Type B pancreatic cell (in vitro differentiated cells): ENCODE measurements around the gene FFAR2. TPM values are rescaled to one million over a fixed set of nuclear protein-coding genes. Genes with fewer than 3 reads are reported as not detected.

Source experiments
- DNase-seq: peaks from one replicate; pipeline ENCODE4 v3.0.0; 2021; ENCODE audit warnings: mixed read lengths; ENCODE audit not compliant: unreplicated experiment; ENCODE audit errors: extremely low spot score
- H3K27ac Mint-ChIP-seq: 2 replicates; pipeline ENCODE4 v1.8.0; 2021; ENCODE audit warnings: mild to moderate bottlenecking, mixed read lengths
- H3K27me3 Mint-ChIP-seq: 2 replicates; pipeline ENCODE4 v1.8.0; 2021; ENCODE audit warnings: mixed read lengths
- H3K36me3 Mint-ChIP-seq: 2 replicates; pipeline ENCODE4 v1.8.0; 2021; ENCODE audit warnings: mixed read lengths
- H3K4me1 Mint-ChIP-seq: one replicate; pipeline ENCODE4 v1.8.0; 2021; ENCODE audit warnings: mixed read lengths; ENCODE audit not compliant: unreplicated experiment
- H3K4me3 Mint-ChIP-seq: 2 replicates; pipeline ENCODE4 v1.8.0; 2021; ENCODE audit warnings: mild to moderate bottlenecking, mixed read lengths
- H3K9me3 Mint-ChIP-seq: 2 replicates; pipeline ENCODE4 v1.8.0; 2021; ENCODE audit warnings: mixed read lengths
- total RNA-seq: library from RNA; stranded (reverse); gene quantifications from 2 replicates; pipeline ENCODE4 v1.2.1, GENCODE V29; 2021; ENCODE audit warnings: low replicate concordance
- TF ChIP-seq, protein P1 (sequence below): fragments of 200-600 bp; sonication (generic); conservative IDR thresholded peaks from 2 replicates; pipeline ENCODE4 v1.5.0; 2021; ENCODE audit warnings: antibody characterized with exemption, mild to moderate bottlenecking

Gene FFAR2
- total RNA-seq, 1 donor from 2014 or later = 1.1 TPM

DNA sequence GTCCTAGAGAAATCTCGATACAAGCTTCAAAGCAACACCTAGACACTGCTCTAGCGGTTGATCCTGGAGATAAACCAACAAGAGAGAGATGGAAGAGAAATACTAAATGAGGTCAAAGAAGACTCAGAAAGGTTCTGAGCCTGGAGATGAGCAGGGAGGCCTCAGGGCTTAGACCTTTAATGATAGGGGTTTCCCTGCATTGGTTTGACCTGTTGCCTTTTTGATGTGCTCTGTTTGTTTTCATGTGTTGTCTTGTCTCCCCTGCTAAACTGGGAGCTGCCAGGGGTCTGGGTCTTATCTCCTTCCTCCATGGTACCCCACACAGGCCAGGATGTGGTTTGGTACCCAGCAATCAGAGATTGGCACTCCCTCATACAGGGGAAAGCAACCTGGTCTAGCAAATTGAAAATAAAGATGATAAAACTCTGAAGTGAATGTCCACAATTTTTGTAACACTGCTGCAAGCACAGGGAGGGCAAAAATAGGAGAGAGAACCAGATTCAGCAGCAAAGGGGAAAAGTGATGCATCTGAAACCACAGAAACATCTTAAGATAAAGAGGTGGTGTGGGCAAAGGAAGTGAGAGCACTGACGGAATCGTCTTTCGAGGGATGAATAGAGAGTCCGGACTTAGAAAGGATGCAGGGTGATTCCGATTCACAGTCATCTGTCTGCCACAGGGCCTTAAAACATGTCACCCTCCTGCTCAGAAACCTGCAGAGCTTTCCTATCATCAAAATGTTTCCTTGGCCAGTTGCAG lies 3.5 kb downstream of the FFAR2 start:
- Mint-ChIP-seq H3K36me3 (no peaks in the 10 kb centered on the region), H3K27ac (no peak overlapping the region), H3K4me1 (no peaks in the 10 kb centered on the region), H3K9me3 (no peaks in the 10 kb centered on the region), H3K27me3 (peaks cover 31% of the 10 kb centered on the region), H3K4me3 (no peak overlapping the region)
- TF ChIP-seq, protein P1, sequence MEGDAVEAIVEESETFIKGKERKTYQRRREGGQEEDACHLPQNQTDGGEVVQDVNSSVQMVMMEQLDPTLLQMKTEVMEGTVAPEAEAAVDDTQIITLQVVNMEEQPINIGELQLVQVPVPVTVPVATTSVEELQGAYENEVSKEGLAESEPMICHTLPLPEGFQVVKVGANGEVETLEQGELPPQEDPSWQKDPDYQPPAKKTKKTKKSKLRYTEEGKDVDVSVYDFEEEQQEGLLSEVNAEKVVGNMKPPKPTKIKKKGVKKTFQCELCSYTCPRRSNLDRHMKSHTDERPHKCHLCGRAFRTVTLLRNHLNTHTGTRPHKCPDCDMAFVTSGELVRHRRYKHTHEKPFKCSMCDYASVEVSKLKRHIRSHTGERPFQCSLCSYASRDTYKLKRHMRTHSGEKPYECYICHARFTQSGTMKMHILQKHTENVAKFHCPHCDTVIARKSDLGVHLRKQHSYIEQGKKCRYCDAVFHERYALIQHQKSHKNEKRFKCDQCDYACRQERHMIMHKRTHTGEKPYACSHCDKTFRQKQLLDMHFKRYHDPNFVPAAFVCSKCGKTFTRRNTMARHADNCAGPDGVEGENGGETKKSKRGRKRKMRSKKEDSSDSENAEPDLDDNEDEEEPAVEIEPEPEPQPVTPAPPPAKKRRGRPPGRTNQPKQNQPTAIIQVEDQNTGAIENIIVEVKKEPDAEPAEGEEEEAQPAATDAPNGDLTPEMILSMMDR = no peak
- DNase-seq = no peak

DNA sequence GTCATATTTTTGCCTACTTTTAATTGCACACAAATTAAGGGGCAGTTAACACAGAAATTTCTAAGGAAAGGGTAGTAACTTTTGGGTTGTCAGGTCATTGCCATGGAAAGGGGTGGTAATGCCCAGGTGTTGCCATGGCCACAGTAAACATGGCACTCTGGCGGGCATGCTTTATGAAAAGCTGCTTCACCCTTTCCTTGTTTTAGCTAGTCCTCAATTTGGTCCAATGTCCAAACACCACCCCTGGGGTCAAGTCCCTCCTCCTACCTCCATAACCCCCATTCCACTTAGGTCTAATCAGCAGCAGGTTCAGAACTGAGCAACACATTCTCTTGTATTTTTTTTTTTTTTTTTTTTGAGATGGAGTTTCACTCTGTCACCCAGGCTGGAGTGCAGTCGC lies 6.6 kb downstream of the FFAR2 start:
- Mint-ChIP-seq H3K9me3 (no peaks in the 10 kb centered on the region), H3K4me3 (no peak overlapping the region), H3K27ac (peak overlapping the region; percentile 39), H3K27me3 (peaks cover 17% of the 10 kb centered on the region), H3K36me3 (no peaks in the 10 kb centered on the region), H3K4me1 (peaks cover 5% of the 10 kb centered on the region)
- TF ChIP-seq, protein P1 = no peak
- DNase-seq = no peak

DNA sequence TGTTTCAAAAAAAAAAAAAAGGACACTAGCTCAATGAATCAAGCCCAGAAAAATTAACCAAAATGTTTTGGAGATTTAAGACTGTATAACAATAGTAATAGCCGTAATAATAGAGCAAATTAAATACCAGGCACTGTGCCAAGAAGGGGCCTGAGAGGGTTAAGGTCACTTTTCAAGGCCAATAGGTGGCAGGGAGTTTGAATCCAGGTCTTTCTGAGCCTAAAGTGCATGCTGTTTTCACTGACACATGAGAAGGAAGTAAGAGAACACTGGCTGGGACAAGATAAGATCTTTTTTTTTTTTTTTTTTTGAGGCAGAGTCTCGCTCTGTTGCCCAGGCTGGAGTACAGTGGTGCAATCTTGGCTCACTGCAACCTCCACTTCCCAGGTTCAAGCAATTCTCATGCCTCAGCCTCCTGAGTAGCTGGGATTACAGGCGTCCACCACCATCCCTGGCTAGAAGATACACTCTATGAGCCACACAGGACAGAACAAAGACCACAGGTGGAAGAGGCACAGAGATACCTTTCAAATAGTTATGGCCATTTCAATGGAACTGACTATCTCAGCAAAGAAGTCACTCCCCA lies 7.7 kb downstream of the FFAR2 start:
- H3K9me3 Mint-ChIP-seq = no peaks in the 10 kb centered on the region
- H3K36me3 Mint-ChIP-seq = no peaks in the 10 kb centered on the region
- no peak overlapping the region for H3K4me3 Mint-ChIP-seq
- H3K4me1 Mint-ChIP-seq = peaks cover 8% of the 10 kb centered on the region
- peaks cover 17% of the 10 kb centered on the region for H3K27me3 Mint-ChIP-seq
- TF ChIP-seq, protein P1 = no peak
- H3K27ac Mint-ChIP-seq = no peak overlapping the region
- no peak for DNase-seq

DNA sequence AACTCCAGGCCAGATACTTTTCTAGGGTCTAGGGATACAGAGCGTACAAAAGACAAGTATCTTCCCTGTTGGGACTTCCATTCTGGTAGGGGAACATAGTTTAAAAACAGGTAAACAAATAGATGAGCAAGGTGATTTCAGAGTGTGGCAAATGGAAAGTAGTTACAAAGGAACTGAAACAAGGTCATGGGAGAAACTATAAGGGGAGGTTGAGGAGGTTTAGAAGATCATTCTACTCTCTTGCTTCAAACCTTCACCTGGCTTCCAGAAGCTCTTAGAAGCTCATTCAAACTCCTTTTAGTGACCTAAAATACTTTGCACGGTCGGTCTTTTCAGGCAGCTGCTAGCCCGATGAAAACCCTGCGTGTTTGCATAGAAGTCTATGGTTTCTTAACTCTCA lies 9.1 kb downstream of the FFAR2 start:
- Mint-ChIP-seq H3K27me3 (peaks cover 13% of the 10 kb centered on the region), H3K4me3 (no peak overlapping the region), H3K27ac (no peak overlapping the region), H3K4me1 (peaks cover 8% of the 10 kb centered on the region), H3K9me3 (no peaks in the 10 kb centered on the region), H3K36me3 (no peaks in the 10 kb centered on the region)
- DNase-seq = no peak
- TF ChIP-seq, protein P1 = no peak

DNA sequence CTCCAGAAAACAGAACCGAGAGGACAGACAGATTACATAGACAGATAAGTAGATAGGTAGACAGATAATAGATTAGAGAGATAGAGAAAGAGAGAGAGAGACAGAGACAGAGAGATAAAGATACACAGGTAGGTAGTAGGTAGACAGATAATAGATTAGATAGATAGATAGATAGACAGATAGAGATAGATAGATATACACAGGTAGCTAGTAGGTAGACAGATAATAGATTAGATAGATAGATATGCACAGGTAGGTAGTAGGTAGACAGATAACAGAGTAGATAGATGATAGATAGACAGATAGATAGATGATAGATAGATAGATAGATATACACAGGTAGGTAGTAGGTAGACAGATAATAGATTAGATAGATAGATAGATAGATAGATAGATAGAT lies 10.1 kb downstream of the FFAR2 start:
- Mint-ChIP-seq H3K27me3 (peaks cover 8% of the 10 kb centered on the region), H3K9me3 (no peaks in the 10 kb centered on the region), H3K4me3 (no peak overlapping the region), H3K27ac (peak overlapping the region; percentile 35), H3K36me3 (no peaks in the 10 kb centered on the region), H3K4me1 (peaks cover 14% of the 10 kb centered on the region)
- DNase-seq = no peak
- TF ChIP-seq, protein P1 = no peak
